ENCODE data around the gene PRELP.

DNA sequence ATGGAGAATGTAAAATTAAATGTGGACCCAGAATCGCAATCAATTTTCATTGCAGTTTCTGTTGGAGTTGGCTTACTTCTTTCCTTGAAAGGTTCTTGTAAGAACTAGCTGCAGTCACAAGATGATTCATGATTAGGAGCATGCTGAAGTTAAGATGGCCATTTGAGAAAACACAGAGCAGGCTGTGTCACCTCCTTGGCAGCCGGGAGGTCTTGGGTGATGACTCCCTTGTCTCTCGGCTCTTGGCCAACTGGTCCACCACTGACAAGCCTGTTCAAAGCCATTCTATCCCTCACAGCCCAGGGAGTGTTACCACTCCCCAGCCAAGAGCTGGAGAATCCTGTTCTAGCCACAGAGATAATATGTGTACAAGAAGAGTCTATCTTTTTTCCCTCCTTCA is 58.9 kb downstream of the PRELP start:
- TF ChIP-seq, protein P1, sequence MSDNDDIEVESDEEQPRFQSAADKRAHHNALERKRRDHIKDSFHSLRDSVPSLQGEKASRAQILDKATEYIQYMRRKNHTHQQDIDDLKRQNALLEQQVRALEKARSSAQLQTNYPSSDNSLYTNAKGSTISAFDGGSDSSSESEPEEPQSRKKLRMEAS (IDR thresholded peaks at IDR 0.05; ENCODE audit: insufficient read depth, insufficient read length) = no peak
- no peak for TF ChIP-seq POLR2A (IDR thresholded peaks at IDR 0.05; ENCODE audit: low read depth, low read length)
- TF ChIP-seq, protein P2, sequence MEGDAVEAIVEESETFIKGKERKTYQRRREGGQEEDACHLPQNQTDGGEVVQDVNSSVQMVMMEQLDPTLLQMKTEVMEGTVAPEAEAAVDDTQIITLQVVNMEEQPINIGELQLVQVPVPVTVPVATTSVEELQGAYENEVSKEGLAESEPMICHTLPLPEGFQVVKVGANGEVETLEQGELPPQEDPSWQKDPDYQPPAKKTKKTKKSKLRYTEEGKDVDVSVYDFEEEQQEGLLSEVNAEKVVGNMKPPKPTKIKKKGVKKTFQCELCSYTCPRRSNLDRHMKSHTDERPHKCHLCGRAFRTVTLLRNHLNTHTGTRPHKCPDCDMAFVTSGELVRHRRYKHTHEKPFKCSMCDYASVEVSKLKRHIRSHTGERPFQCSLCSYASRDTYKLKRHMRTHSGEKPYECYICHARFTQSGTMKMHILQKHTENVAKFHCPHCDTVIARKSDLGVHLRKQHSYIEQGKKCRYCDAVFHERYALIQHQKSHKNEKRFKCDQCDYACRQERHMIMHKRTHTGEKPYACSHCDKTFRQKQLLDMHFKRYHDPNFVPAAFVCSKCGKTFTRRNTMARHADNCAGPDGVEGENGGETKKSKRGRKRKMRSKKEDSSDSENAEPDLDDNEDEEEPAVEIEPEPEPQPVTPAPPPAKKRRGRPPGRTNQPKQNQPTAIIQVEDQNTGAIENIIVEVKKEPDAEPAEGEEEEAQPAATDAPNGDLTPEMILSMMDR (IDR thresholded peaks at IDR 0.05; ENCODE audit: extremely low read depth in 1 of 2, insufficient read depth in 1 of 2, low read depth in 1 of 2, low read length in 2 of 2) = no peak
- no peak for TF ChIP-seq POLR2AphosphoS5 (IDR thresholded peaks at IDR 0.05; ENCODE audit: insufficient read depth, low read depth, low read length)
- TF ChIP-seq EZH2 (IDR thresholded peaks at IDR 0.05; ENCODE audit: borderline replicate concordance, low read depth, low read length, severe bottlenecking) = no peak

Measured in endothelial cell of umbilical vein (primary cell).